ENCODE measurements around the gene DRD2. TPM values are rescaled to one million over a fixed set of nuclear protein-coding genes. Genes with fewer than 3 reads are reported as not detected.

The DRD2 gene
- total RNA-seq, 1 experiment from 2014 or later = 0.44 TPM

GRCh38 chr11:113407163-113407562 is 68.0 kb downstream of the DRD2 start:
- no peaks in the 10 kb centered on the region for H3K36me3 Mint-ChIP-seq (ENCODE audit: insufficient read depth in 1 of 3, low read depth in 3 of 3)
- no peak overlapping the region for H3K4me3 Mint-ChIP-seq
- no peaks in the 10 kb centered on the region for H3K9me3 Mint-ChIP-seq
- no peak for TF ChIP-seq CTCF (conservative IDR thresholded peaks at IDR 0.05)
- Histone ChIP-seq H2BK120ac (ENCODE audit: low read depth, low read length, poor library complexity, severe bottlenecking) (no peak overlapping the region), H3K18ac (ENCODE audit: insufficient read length, low read depth, low read length) (no peak overlapping the region), H3K79me1 (ENCODE audit: insufficient read depth, low read depth, low read length, poor library complexity, severe bottlenecking) (no peaks in the 10 kb centered on the region), H2BK15ac (ENCODE audit: low read depth, low read length) (no peak overlapping the region), H3T11ph (ENCODE audit: low read length) (no peak overlapping the region), H3K56ac (ENCODE audit: insufficient read length, low read depth, low read length) (no peak overlapping the region), H2BK20ac (ENCODE audit: low read depth, low read length, poor library complexity, severe bottlenecking) (no peak overlapping the region), H4K5ac (ENCODE audit: insufficient read length, low read depth, low read length) (no peak overlapping the region), H4K8ac (replicated peaks; ENCODE audit: insufficient read length, low read depth, low read length) (no peak overlapping the region), H3K79me2 (ENCODE audit: insufficient read depth, low read length) (no peaks in the 10 kb centered on the region), H3K4me2 (ENCODE audit: insufficient read depth, insufficient read length, low read length) (no peak overlapping the region), H3K23me2 (ENCODE audit: insufficient read length, low read depth, low read length, poor library complexity, severe bottlenecking) (no peaks in the 10 kb centered on the region), H2BK12ac (ENCODE audit: insufficient read length, low read depth, low read length) (no peak overlapping the region), H3K14ac (ENCODE audit: insufficient read depth, low read length) (no peak overlapping the region), H3K23ac (ENCODE audit: insufficient read length, low read depth, low read length) (no peak overlapping the region), H4K91ac (ENCODE audit: insufficient read length, low read depth, low read length) (no peak overlapping the region), H2AFZ (ENCODE audit: low read length) (no peak overlapping the region), H3K4me1 (ENCODE audit: insufficient read depth, low read length) (no peaks in the 10 kb centered on the region), H4K20me1 (ENCODE audit: control insufficient read depth, insufficient read depth, insufficient read length) (no peaks in the 10 kb centered on the region), H2BK5ac (ENCODE audit: insufficient read length, low read length) (no peak overlapping the region), H3K9me3 (ENCODE audit: control insufficient read depth, low read depth, low read length) (no peaks in the 10 kb centered on the region), H3K27me3 (ENCODE audit: insufficient read depth, low read length) (no peaks in the 10 kb centered on the region), H3K9ac (ENCODE audit: extremely low read depth, insufficient read length, low read length) (no peak overlapping the region), H3K27ac (ENCODE audit: insufficient read length, low read depth, low read length) (no peak overlapping the region), H2AK5ac (ENCODE audit: insufficient read length, low read length) (no peak overlapping the region), H3K4ac (ENCODE audit: low read depth, low read length) (no peak overlapping the region)
- no peak for DNase-seq
- peaks cover 10 to 23% of the 10 kb centered on the region in 2 experiments for H3K4me1 Mint-ChIP-seq
- H3K27me3 Mint-ChIP-seq (ENCODE audit: low read depth) = peaks cover 21% of the 10 kb centered on the region
- WGBS (ENCODE audit: extremely low coverage, insufficient read length, low lambda C conversion rate) = no CpG with 5 or more reads among the region's 3 CpGs
- H3K27ac Mint-ChIP-seq = peak overlapping the region in 1 of 3 experiments; percentile 90; a peak in 1 of 7 replicates

Measured in H9 (cell line).